ENCODE measurements around the gene CAT. TPM values are rescaled to one million over a fixed set of nuclear protein-coding genes. Genes with fewer than 3 reads are reported as not detected.

Gene CAT
- total and polyA plus RNA-seq, 2 experiments from 2014 or later = 52.5 to 57.0 TPM

DNA sequence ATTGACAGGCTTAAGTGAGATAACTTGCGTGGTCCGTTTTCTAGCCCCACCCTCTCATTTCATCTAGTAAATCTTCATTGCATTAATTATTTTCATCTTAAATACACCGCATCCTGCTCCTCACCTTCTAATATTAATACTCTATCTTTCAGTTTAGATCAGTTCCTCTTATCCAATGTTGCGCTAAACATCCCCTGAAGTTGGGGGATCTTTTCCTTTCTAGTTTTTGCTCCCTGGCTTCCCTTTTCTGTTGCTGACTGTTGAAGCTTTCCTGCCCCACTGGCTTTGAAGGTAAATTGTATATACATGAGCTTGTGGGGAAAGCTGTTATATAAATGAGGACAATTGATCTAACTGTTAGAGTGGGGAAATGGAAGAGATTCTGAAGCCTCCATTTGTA lies 7.2 kb downstream of the CAT start:
- H3K27me3 ChIP-seq (replicated peaks; ENCODE audit: insufficient read depth) = no peaks in the 10 kb centered on the region
- no peaks in the 10 kb centered on the region for H4K20me1 ChIP-seq (ENCODE audit: insufficient read depth)
- no peaks in the 10 kb centered on the region for H3K4me1 ChIP-seq (ENCODE audit: insufficient read depth)
- no peak overlapping the region for H2AFZ ChIP-seq
- H3K4me3 ChIP-seq = no peak overlapping the region
- peaks cover 77% of the 10 kb centered on the region for H3K79me2 ChIP-seq (ENCODE audit: insufficient read depth)
- in situ Hi-C loops (cut with MboI) = no loop called here
- no peak overlapping the region for H3K27ac ChIP-seq
- 85 to 91% methylated on average over 4 of the region's 4 CpGs for WGBS, 2 experiments (ENCODE audit: low coverage in 1 of 2, low lambda C conversion rate in 2 of 2, missing lambda C conversion rate in 2 of 2)
- no peaks in the 10 kb centered on the region for H3F3A ChIP-seq (ENCODE audit: insufficient read depth)
- H3K9ac ChIP-seq = no peak overlapping the region
- TF ChIP-seq EZH2phosphoT487 (IDR thresholded peaks at IDR 0.05; ENCODE audit: insufficient read depth, low read depth) (no peak), EZH2 (IDR thresholded peaks at IDR 0.05; ENCODE audit: insufficient read depth, poor library complexity, severe bottlenecking) (no peak)
- H3K9me3 ChIP-seq (ENCODE audit: low read depth) = no peaks in the 10 kb centered on the region
- no peak overlapping the region for H3K4me2 ChIP-seq (ENCODE audit: unreplicated experiment)
- H3K9me2 ChIP-seq (ENCODE audit: insufficient read depth) = no peaks in the 10 kb centered on the region
- DNase-seq = no peak
- H3K36me3 ChIP-seq (ENCODE audit: low read depth) = peaks cover 10% of the 10 kb centered on the region; the same call in 1 of the 2 replicates

DNA sequence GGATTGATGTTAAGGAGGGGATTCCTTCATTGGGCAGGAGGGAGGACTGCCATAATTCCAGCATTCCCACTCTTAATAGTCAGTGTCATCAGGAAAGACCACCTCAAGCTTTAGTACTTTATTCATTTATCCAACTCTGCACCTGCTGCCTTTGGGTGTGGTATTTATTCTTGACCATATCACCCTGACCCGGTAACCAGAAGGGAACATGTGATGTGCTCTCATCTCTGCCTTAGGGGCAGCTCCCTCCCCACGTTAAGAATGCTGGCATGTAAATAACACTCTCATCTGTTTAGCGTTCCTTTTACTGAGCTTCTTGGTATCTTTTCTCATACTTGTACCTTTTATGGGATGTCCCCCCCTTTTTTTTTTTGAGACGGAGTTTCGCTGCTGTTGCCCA lies 7.7 kb downstream of the CAT start:
- Histone ChIP-seq H3K4me2 (ENCODE audit: unreplicated experiment) (no peak overlapping the region), H3K79me2 (ENCODE audit: insufficient read depth) (peaks cover 72% of the 10 kb centered on the region), H3K9me3 (ENCODE audit: low read depth) (no peaks in the 10 kb centered on the region), H3K27ac (no peak overlapping the region), H3K4me3 (no peak overlapping the region), H3K27me3 (replicated peaks; ENCODE audit: insufficient read depth) (no peaks in the 10 kb centered on the region), H4K20me1 (ENCODE audit: insufficient read depth) (no peaks in the 10 kb centered on the region), H3K9me2 (ENCODE audit: insufficient read depth) (no peaks in the 10 kb centered on the region), H3K9ac (no peak overlapping the region), H2AFZ (no peak overlapping the region), H3K36me3 (ENCODE audit: low read depth) (peaks cover 13% of the 10 kb centered on the region; the same call in 1 of the 2 replicates), H3F3A (ENCODE audit: insufficient read depth) (no peaks in the 10 kb centered on the region), H3K4me1 (ENCODE audit: insufficient read depth) (no peaks in the 10 kb centered on the region)
- no peak for TF ChIP-seq EZH2phosphoT487 (IDR thresholded peaks at IDR 0.05; ENCODE audit: insufficient read depth, low read depth)
- no peak for TF ChIP-seq EZH2 (IDR thresholded peaks at IDR 0.05; ENCODE audit: insufficient read depth, poor library complexity, severe bottlenecking)
- 71% methylated on average over 5 of the region's 5 CpGs for WGBS, 2 experiments (ENCODE audit: low coverage in 1 of 2, low lambda C conversion rate in 2 of 2, missing lambda C conversion rate in 2 of 2)
- in situ Hi-C loops (cut with MboI) = no loop called here
- DNase-seq = no peak

DNA sequence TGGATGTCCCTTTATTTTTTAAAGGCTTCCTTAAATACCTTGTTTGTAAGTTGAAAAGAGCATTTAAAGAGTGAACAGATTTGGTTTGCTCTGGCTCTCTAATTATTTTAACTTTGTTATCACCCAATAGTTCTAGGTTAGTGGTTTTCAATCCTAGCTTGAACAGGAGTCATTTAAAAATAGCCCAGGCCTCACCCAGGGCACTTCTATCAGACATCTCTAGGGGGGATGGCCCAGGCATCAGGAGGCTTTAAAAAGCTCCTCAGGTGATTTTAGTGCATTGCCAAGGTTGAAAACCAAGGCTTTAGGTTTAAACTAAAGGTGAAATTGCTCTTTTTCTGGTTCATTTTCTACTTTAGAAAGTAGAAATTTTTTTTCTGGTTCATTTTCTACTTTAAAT lies 8.3 kb downstream of the CAT start:
- DNase-seq = no peak
- H3K27me3 ChIP-seq (replicated peaks; ENCODE audit: insufficient read depth) = no peaks in the 10 kb centered on the region
- no peak overlapping the region for H2AFZ ChIP-seq
- in situ Hi-C loops (cut with MboI) = no loop called here
- H3K4me1 ChIP-seq (ENCODE audit: insufficient read depth) = no peaks in the 10 kb centered on the region
- H3F3A ChIP-seq (ENCODE audit: insufficient read depth) = no peaks in the 10 kb centered on the region
- TF ChIP-seq EZH2 (IDR thresholded peaks at IDR 0.05; ENCODE audit: insufficient read depth, poor library complexity, severe bottlenecking) (no peak), EZH2phosphoT487 (IDR thresholded peaks at IDR 0.05; ENCODE audit: insufficient read depth, low read depth) (no peak)
- no peaks in the 10 kb centered on the region for H3K9me3 ChIP-seq (ENCODE audit: low read depth)
- H3K36me3 ChIP-seq (ENCODE audit: low read depth) = peaks cover 17% of the 10 kb centered on the region; the same call in 1 of the 2 replicates
- H4K20me1 ChIP-seq (ENCODE audit: insufficient read depth) = no peaks in the 10 kb centered on the region
- H3K4me2 ChIP-seq (ENCODE audit: unreplicated experiment) = no peak overlapping the region
- no peak overlapping the region for H3K27ac ChIP-seq
- no peaks in the 10 kb centered on the region for H3K9me2 ChIP-seq (ENCODE audit: insufficient read depth)
- no peak overlapping the region for H3K4me3 ChIP-seq
- H3K9ac ChIP-seq = no peak overlapping the region
- peaks cover 66% of the 10 kb centered on the region for H3K79me2 ChIP-seq (ENCODE audit: insufficient read depth)

DNA sequence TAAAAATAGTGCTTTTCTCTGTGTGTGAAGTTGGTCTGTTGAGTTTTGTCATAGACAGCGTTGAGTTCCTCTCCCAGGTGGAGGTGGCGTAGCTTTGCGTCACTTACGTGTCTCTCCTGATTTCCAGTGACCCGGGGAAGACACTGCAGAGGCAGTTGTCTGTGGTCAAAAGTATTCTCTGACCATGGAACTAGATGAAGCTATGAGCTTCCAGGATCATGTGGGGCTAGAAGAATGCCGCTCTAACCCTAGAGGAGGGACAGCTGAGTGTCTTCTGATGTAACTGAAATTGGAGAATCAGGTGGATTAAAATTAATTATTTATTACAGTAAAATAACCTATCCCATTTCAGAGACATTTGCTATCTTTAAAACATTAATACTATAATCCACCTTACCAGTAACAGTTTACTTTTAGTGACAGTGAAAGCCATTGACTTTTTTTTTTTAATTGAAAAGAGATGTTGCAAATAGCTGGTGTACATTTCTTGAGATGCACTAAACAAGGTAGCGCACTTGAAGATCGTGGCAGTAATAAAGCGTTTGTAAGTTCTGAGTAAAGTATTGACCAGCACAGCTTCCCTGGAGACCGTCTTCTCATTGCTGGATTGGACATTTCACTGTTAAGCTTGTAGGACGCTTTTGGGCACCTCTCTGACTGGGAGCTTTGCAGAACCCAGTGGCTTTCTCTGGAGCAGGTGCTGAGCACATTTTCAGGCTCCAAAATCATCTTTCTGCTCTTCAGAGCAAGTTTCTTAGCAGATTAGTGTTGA lies 9.7 kb downstream of the CAT start:
- no peak overlapping the region for H3K4me3 ChIP-seq
- no peaks in the 10 kb centered on the region for H3F3A ChIP-seq (ENCODE audit: insufficient read depth)
- no peak overlapping the region for H3K9ac ChIP-seq
- in situ Hi-C loops (cut with MboI) = no loop called here
- no peak for DNase-seq
- no peaks in the 10 kb centered on the region for H3K27me3 ChIP-seq (replicated peaks; ENCODE audit: insufficient read depth)
- H3K36me3 ChIP-seq (ENCODE audit: low read depth) = peaks cover 24% of the 10 kb centered on the region
- no peaks in the 10 kb centered on the region for H3K4me1 ChIP-seq (ENCODE audit: insufficient read depth)
- H3K9me3 ChIP-seq (ENCODE audit: low read depth) = no peaks in the 10 kb centered on the region
- H3K27ac ChIP-seq = no peak overlapping the region
- peaks cover 52% of the 10 kb centered on the region for H3K79me2 ChIP-seq (ENCODE audit: insufficient read depth)
- H4K20me1 ChIP-seq (ENCODE audit: insufficient read depth) = no peaks in the 10 kb centered on the region
- no peak overlapping the region for H3K4me2 ChIP-seq (ENCODE audit: unreplicated experiment)
- H3K9me2 ChIP-seq (ENCODE audit: insufficient read depth) = no peaks in the 10 kb centered on the region
- H2AFZ ChIP-seq = no peak overlapping the region
- WGBS, 2 experiments (ENCODE audit: low coverage in 1 of 2, low lambda C conversion rate in 2 of 2, missing lambda C conversion rate in 2 of 2) = 95% methylated on average over 11 of the region's 11 CpGs
- TF ChIP-seq EZH2phosphoT487 (IDR thresholded peaks at IDR 0.05; ENCODE audit: insufficient read depth, low read depth) (no peak), EZH2 (IDR thresholded peaks at IDR 0.05; ENCODE audit: insufficient read depth, poor library complexity, severe bottlenecking) (no peak)

All from GM23248 (cell line).